WERI-Rb-1 (cell line): ENCODE data around the gene TMEM272.
A peak's percentile ranks its signal among the peaks of the same experiment; 100 is the strongest.

ENCODE experiments used
- DNase-seq: peaks from one replicate; pipeline ENCODE4 v3.0.0-alpha.2; 2020
- H3K27ac ChIP-seq: fragments of 250-450 bp; sonication (Bioruptor Pico); 2 replicates; pipeline ENCODE4 v1.5.1; 2020; ENCODE audit warnings: mild to moderate bottlenecking, moderate library complexity
- H3K27me3 ChIP-seq: fragments of 250-450 bp; sonication (Bioruptor Pico); 2 replicates; pipeline ENCODE4 v1.5.1; 2021; ENCODE audit warnings: mild to moderate bottlenecking, low read depth, moderate library complexity; ENCODE audit not compliant: insufficient read depth, severe bottlenecking
- H3K36me3 ChIP-seq: fragments of 250-450 bp; sonication (Bioruptor Pico); 2 replicates; pipeline ENCODE4 v1.5.1; 2020; ENCODE audit warnings: mild to moderate bottlenecking, moderate library complexity
- H3K4me3 ChIP-seq: 2 replicates; pipeline ENCODE4 v1.5.1; 2011; ENCODE audit warnings: low read depth, mild to moderate bottlenecking, control low read depth, low read length
- H3K9me3 ChIP-seq: fragments of 250-450 bp; sonication (Bioruptor Pico); 2 replicates; pipeline ENCODE4 v1.5.1; 2021; ENCODE audit warnings: mild to moderate bottlenecking, moderate library complexity; ENCODE audit not compliant: severe bottlenecking
- CTCF ChIP-seq: IDR thresholded peaks from 2 replicates; pipeline ENCODE4 v1.5.1; 2011; ENCODE audit warnings: low read depth, mild to moderate bottlenecking, control low read depth, inconsistent platforms, low read length

The TMEM272 gene

GRCh38 chr13:51818276-51818675 is 26.7 kb downstream of the TMEM272 start:
- no peak overlapping the region for H3K27ac ChIP-seq

GRCh38 chr13:51817717-51818116 is 27.3 kb downstream of the TMEM272 start:
- no peak for DNase-seq
- no peak overlapping the region for H3K27ac ChIP-seq
- no peaks in the 10 kb centered on the region for H3K27me3 ChIP-seq
- H3K4me3 ChIP-seq = no peak overlapping the region
- no peak for TF ChIP-seq CTCF
- no peaks in the 10 kb centered on the region for H3K36me3 ChIP-seq
- H3K9me3 ChIP-seq = no peaks in the 10 kb centered on the region

More at GRCh38 chr13:51818276-51818675, 26.7 kb downstream of the TMEM272 start:
- no peaks in the 10 kb centered on the region for H3K36me3 ChIP-seq
- no peaks in the 10 kb centered on the region for H3K27me3 ChIP-seq
- DNase-seq = no peak
- no peak for TF ChIP-seq CTCF
- no peaks in the 10 kb centered on the region for H3K9me3 ChIP-seq
- H3K4me3 ChIP-seq = no peak overlapping the region

DNA sequence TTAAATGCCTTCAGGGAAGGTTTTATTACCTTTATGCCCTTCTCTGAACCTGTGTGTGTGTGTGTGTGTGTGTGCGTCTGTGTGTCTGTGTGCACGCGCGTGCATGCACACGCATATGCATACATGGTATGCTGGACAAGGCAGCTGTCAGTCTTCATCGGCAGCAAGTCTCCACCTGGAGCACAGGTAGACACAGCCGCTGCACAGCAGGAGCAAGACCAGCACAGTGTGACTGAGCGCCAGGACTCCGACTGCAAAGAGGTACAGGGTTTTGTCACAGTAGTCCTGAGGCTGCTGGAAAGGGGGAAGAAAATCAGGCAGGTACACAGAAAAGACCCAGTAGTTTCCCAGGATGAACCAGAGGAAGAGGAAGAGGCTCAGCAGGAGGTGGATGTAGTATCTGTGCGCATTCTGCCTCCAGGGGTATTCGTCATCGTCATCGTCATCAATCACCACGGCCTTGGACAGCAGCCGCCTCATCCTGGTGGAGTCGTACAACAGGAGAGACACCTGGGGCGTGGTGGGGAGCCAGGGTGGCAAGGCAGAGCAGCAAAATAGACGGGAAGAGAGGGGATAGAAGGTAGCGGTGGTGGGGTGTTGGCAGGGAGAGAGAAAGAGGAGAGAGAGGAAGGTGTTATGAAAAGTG is 28.2 kb downstream of the TMEM272 start:
- Histone ChIP-seq H3K9me3 (no peaks in the 10 kb centered on the region), H3K27me3 (no peaks in the 10 kb centered on the region), H3K27ac (no peak overlapping the region), H3K4me3 (no peak overlapping the region), H3K36me3 (no peaks in the 10 kb centered on the region)
- no peak for DNase-seq
- no peak for TF ChIP-seq CTCF

DNA sequence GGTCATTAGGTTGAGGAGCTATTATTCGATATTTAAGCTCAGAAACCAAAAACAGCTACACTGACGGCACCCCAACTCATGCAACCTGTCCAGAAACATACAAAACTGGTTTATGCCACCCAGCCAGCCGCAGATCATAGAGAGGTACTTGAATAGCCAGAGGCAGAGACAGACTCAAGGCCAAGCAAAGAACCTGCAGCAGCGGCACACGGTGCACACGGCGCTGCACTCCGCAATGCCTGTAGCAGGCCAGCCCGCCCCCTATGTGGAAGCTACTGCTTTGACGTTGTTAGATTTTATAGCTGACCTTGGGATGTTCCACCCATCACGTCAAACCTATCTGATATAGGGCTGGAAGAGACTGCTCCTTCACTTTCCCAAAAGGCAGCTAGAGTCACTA is 29.1 kb downstream of the TMEM272 start:
- no peak for TF ChIP-seq CTCF
- H3K36me3 ChIP-seq = no peaks in the 10 kb centered on the region
- no peaks in the 10 kb centered on the region for H3K27me3 ChIP-seq
- H3K9me3 ChIP-seq = no peaks in the 10 kb centered on the region
- H3K27ac ChIP-seq = no peak overlapping the region
- no peak overlapping the region for H3K4me3 ChIP-seq
- no peak for DNase-seq

- DNase-seq = peak; percentile 47
- no peaks in the 10 kb centered on the region for H3K27me3 ChIP-seq
- H3K36me3 ChIP-seq = no peaks in the 10 kb centered on the region
- peak; percentile 69 for TF ChIP-seq CTCF
- no peak overlapping the region for H3K4me3 ChIP-seq
- no peak overlapping the region for H3K27ac ChIP-seq
- H3K9me3 ChIP-seq = no peaks in the 10 kb centered on the region
These were observed 29.9 kb downstream of the TMEM272 start for GRCh38 chr13:51814825-51815650.
